HEK293 (cell line): ENCODE measurements around the gene FTO.

Experiments
- CTCF ChIA-PET: fragments of 350-600 bp; formaldehyde crosslinking; extraction: SDS; loops from one replicate; lab custom pipeline; 2021; ENCODE audit warnings: antibody characterized with exemption; lab: Yijun Ruan, JAX
- POLR2A ChIA-PET: fragments of 300-600 bp; formaldehyde crosslinking; extraction: SDS; loops from one replicate; lab custom pipeline; 2020; ENCODE audit warnings: antibody characterized with exemption, inconsistent platforms; lab: Yijun Ruan, JAX
- H3K27ac ChIP-seq: fragments of 200-500 bp; sonication (Bioruptor generic); 2 replicates; pipeline ENCODE4 v1.5.1; 2014; ENCODE audit warnings: low read depth, low read length, control low read depth, inconsistent platforms; ENCODE audit errors: extremely low read depth
- H3K36me3 ChIP-seq, 2 experiments: fragments of 200-500 bp in 1 of 2; sonication (Bioruptor generic) in 1 of 2; 1 replicate in 1 of 2; 2 replicates in 1 of 2; pipeline ENCODE4 v1.5.1; 2014 to 2017; ENCODE audit warnings: inconsistent platforms in 2 of 2, low read length in 2 of 2; ENCODE audit not compliant: control insufficient read depth in 2 of 2, insufficient read depth in 1 of 2
- H3K4me1 ChIP-seq: fragments of 200-500 bp; sonication (Bioruptor generic); 2 replicates; pipeline ENCODE4 v1.5.1; 2014; ENCODE audit warnings: mild to moderate bottlenecking, low read length, inconsistent platforms; ENCODE audit not compliant: control insufficient read depth, insufficient read depth
- H3K4me3 ChIP-seq: 2 replicates; pipeline ENCODE4 v1.5.1; 2011; ENCODE audit warnings: low read depth, mild to moderate bottlenecking, control low read depth, low read length, moderate library complexity
- H3K9me3 ChIP-seq: fragments of 200-500 bp; sonication (Bioruptor generic); 2 replicates; pipeline ENCODE4 v1.5.1; 2014; ENCODE audit warnings: low read depth, low read length, inconsistent platforms; ENCODE audit not compliant: control insufficient read depth, insufficient read depth
- AEBP2 ChIP-seq: fragments of 450-650 bp; formaldehyde crosslinking; IDR thresholded peaks from 2 replicates; pipeline ENCODE4 v1.5.1; 2016; ENCODE audit warnings: missing biosample characterization, missing genetic modification characterization, borderline replicate concordance
- KLF16 ChIP-seq: fragments of 450-650 bp; formaldehyde crosslinking; IDR thresholded peaks from 2 replicates; pipeline ENCODE4 v1.5.1; 2017; ENCODE audit warnings: missing biosample characterization, missing genetic modification characterization
- KLF8 ChIP-seq: fragments of 450-650 bp; formaldehyde crosslinking; IDR thresholded peaks from 2 replicates; pipeline ENCODE4 v1.5.1; 2016; ENCODE audit warnings: missing biosample characterization, missing genetic modification characterization
- MZF1 ChIP-seq: fragments of 450-650 bp; formaldehyde crosslinking; IDR thresholded peaks from 2 replicates; pipeline ENCODE4 v1.5.1; 2017; ENCODE audit warnings: missing biosample characterization, missing genetic modification characterization, borderline replicate concordance
- TSHZ1 ChIP-seq: fragments of 450-650 bp; formaldehyde crosslinking; IDR thresholded peaks from 2 replicates; pipeline ENCODE4 v1.5.1; 2016; ENCODE audit warnings: missing biosample characterization, missing genetic modification characterization, borderline replicate concordance
- ZFP41 ChIP-seq: fragments of 450-650 bp; formaldehyde crosslinking; IDR thresholded peaks from 2 replicates; pipeline ENCODE4 v1.5.1; 2016; ENCODE audit warnings: missing biosample characterization, missing genetic modification characterization, borderline replicate concordance
- ZIC2 ChIP-seq: fragments of 450-650 bp; formaldehyde crosslinking; IDR thresholded peaks from 2 replicates; pipeline ENCODE4 v1.5.1; 2016; ENCODE audit warnings: missing biosample characterization, missing genetic modification characterization
- ZNF157 ChIP-seq: fragments of 450-650 bp; formaldehyde crosslinking; IDR thresholded peaks from 2 replicates; pipeline ENCODE4 v1.5.1; 2016; ENCODE audit warnings: missing biosample characterization, missing genetic modification characterization
- ZNF18 ChIP-seq: fragments of 450-650 bp; formaldehyde crosslinking; IDR thresholded peaks from 2 replicates; pipeline ENCODE4 v1.5.1; 2016; ENCODE audit warnings: missing biosample characterization, missing genetic modification characterization
- ZNF211 ChIP-seq: fragments of 450-650 bp; formaldehyde crosslinking; IDR thresholded peaks from 2 replicates; pipeline ENCODE4 v1.5.1; 2016; ENCODE audit warnings: low read depth, missing biosample characterization, missing genetic modification characterization
- ZNF223 ChIP-seq: fragments of 450-650 bp; formaldehyde crosslinking; IDR thresholded peaks from 2 replicates; pipeline ENCODE4 v1.5.1; 2016; ENCODE audit warnings: missing biosample characterization, missing genetic modification characterization
- ZNF248 ChIP-seq: fragments of 450-650 bp; formaldehyde crosslinking; IDR thresholded peaks from 2 replicates; pipeline ENCODE4 v1.5.1; 2017; ENCODE audit warnings: missing biosample characterization, missing genetic modification characterization
- ZNF510 ChIP-seq: fragments of 450-650 bp; formaldehyde crosslinking; IDR thresholded peaks from 2 replicates; pipeline ENCODE4 v1.5.1; 2018; ENCODE audit warnings: mild to moderate bottlenecking, missing genetic modification characterization, missing biosample characterization; ENCODE audit not compliant: insufficient replicate concordance
- ZNF549 ChIP-seq: fragments of 450-650 bp; IDR thresholded peaks from 2 replicates; pipeline ENCODE4 v1.5.1; 2018; ENCODE audit warnings: missing biosample characterization, missing genetic modification characterization, mild to moderate bottlenecking, inconsistent platforms, moderate library complexity
- ZNF555 ChIP-seq: fragments of 450-650 bp; formaldehyde crosslinking; conservative IDR thresholded peaks from 2 replicates; pipeline ENCODE4 v1.5.1; 2017; ENCODE audit warnings: missing biosample characterization, mild to moderate bottlenecking, missing genetic modification characterization, inconsistent platforms
- ZNF558 ChIP-seq: fragments of 450-650 bp; formaldehyde crosslinking; IDR thresholded peaks from 2 replicates; pipeline ENCODE4 v1.5.1; 2016; ENCODE audit warnings: missing biosample characterization, missing genetic modification characterization
- ZNF571 ChIP-seq: fragments of 450-650 bp; formaldehyde crosslinking; IDR thresholded peaks from 2 replicates; pipeline ENCODE4 v1.5.0; 2017; ENCODE audit warnings: missing biosample characterization, missing genetic modification characterization
- ZNF600 ChIP-seq: fragments of 450-650 bp; formaldehyde crosslinking; IDR thresholded peaks from 2 replicates; pipeline ENCODE4 v1.5.1; 2016; ENCODE audit warnings: missing biosample characterization, missing genetic modification characterization
- ZNF658 ChIP-seq: fragments of 450-650 bp; formaldehyde crosslinking; IDR thresholded peaks from 2 replicates; pipeline ENCODE4; 2016; ENCODE audit warnings: missing biosample characterization, missing genetic modification characterization
- ZNF664 ChIP-seq: fragments of 450-650 bp; formaldehyde crosslinking; IDR thresholded peaks from 2 replicates; pipeline ENCODE4 v1.5.1; 2016; ENCODE audit warnings: missing biosample characterization, missing genetic modification characterization
- ZNF677 ChIP-seq: fragments of 450-650 bp; IDR thresholded peaks from 2 replicates; pipeline ENCODE4 v1.5.0; 2018; ENCODE audit warnings: missing biosample characterization, mild to moderate bottlenecking, missing genetic modification characterization, moderate library complexity
- ZNF830 ChIP-seq: fragments of 450-650 bp; IDR thresholded peaks from 2 replicates; pipeline ENCODE4 v1.5.0; 2018; ENCODE audit warnings: missing biosample characterization, missing genetic modification characterization, low read depth, mild to moderate bottlenecking, moderate library complexity
- ZSCAN30 ChIP-seq: fragments of 450-650 bp; IDR thresholded peaks from 2 replicates; pipeline ENCODE4 v1.5.1; 2018; ENCODE audit warnings: missing biosample characterization, mild to moderate bottlenecking, missing genetic modification characterization, moderate library complexity

FTO gene

GRCh38 chr16:53937161-53937880 is 233.4 kb downstream of the FTO start:
- H3K4me1 ChIP-seq, result peaks cover 7% of the 10 kb centered on the region; the same call in 1 of the 2 replicates
- CTCF ChIA-PET, result interaction anchor here (0.6 to 0.9 kb wide), 2 partner anchors 46 to 65 kb away, joined by 3 to 5 read pairs; no protein-coding TSS in a partner anchor

GRCh38 chr16:53944025-53944424 is 240.1 kb downstream of the FTO start:
- ChIA-PET POLR2A (no interaction called here), CTCF (no interaction called here)
- no peak overlapping the region for H3K4me3 ChIP-seq
- TF ChIP-seq ZNF248 (no peak), ZNF549 (no peak), ZNF600 (tag by site-specific recombination) (0 out of 2 replicates have a peak, but pooled peaks have one; percentile 1), ZNF658 (tag by site-specific recombination) (no peak), ZFP41 (no peak), ZNF558 (tag by site-specific recombination) (no peak), ZNF677 (tag by site-specific recombination) (no peak)
- 0 out of 2 replicates have a peak, but pooled peaks cover 4% of the 10 kb centered on the region for H3K4me1 ChIP-seq
- no peaks in the 10 kb centered on the region for H3K9me3 ChIP-seq
- no peaks in the 10 kb centered on the region for H3K36me3 ChIP-seq
- no peak overlapping the region for H3K27ac ChIP-seq

More at GRCh38 chr16:53937161-53937880, 233.4 kb downstream of the FTO start:
- H3K36me3 ChIP-seq, result no peaks in the 10 kb centered on the region
- no peaks in the 10 kb centered on the region for H3K9me3 ChIP-seq
- no peak for TF ChIP-seq ZNF18 (tag by site-specific recombination)
- TF ChIP-seq ZNF664 (tag by site-specific recombination), result no peak
- TF ChIP-seq ZNF223 (tag by site-specific recombination), result no peak
- TF ChIP-seq KLF8 (tag by site-specific recombination), result no peak
- no peak for TF ChIP-seq ZSCAN30 (tag by site-specific recombination)
- no peak for TF ChIP-seq ZNF571 (tag by site-specific recombination)
- no peak for TF ChIP-seq ZNF510 (tag by site-specific recombination)
- no peak for TF ChIP-seq MZF1 (tag by site-specific recombination)
- TF ChIP-seq ZNF211 (tag by site-specific recombination), result no peak
- TF ChIP-seq AEBP2 (tag by site-specific recombination), result no peak
- no peak for TF ChIP-seq ZIC2
- TF ChIP-seq ZNF555 (tag by site-specific recombination), result no peak
- TF ChIP-seq TSHZ1 (tag by site-specific recombination), result no peak
- TF ChIP-seq ZNF157, result no peak
- no peak for TF ChIP-seq ZFP41
- no peak for TF ChIP-seq KLF16 (tag by site-specific recombination)
- TF ChIP-seq ZNF830 (tag by site-specific recombination), result no peak
- POLR2A ChIA-PET, result no interaction called here
- H3K27ac ChIP-seq, result no peak overlapping the region
- H3K4me3 ChIP-seq, result no peak overlapping the region
